ENCODE data around the gene CNPY3.
A peak's percentile ranks its signal among the peaks of the same experiment; 100 is the strongest.

CNPY3 gene

GRCh38 chr6:42978839-42979522 is 49.7 kb downstream of the CNPY3 start, which contains the start of gene PEX6:
TSS of gene PEX6 (minus strand) at chr6:42979181. CDS start at chr6:42979150, 31 bp downstream.
- peak; percentile 88 to 89 for DNase-seq (ENCODE audit: extremely low read depth in 1 of 2, low read depth in 1 of 2)

DNA sequence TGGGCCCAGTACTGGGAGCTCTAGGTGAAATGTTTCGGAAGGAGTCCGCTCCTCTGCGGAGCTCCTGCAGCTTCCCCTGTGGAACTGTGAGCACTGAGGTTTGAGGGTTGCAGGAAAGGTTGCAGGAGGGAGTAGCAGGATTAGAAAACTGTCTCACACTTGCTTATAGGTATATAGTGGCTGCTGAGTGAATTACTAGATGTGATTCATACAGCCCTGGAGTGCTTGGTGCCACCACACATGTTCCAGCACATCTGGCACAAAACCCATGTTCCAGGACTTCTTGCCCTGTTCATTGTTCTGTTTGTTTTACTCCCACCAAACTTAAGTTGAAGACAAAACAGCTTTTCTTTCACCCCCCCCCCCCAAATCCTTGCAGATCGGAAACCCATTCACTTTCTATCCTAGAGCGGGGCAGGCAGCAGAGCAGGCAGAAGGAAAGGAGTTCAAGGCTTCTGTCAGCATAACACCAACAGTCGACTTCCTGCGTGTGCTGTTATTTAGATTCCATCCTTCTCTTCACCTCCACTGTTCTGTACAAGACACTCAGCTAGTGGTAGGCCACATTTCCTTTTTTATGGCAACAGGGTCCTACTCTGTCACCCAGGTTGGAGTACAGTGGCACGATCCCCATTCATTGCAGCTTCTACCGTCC is 50.4 kb downstream of the CNPY3 start:
- DNase-seq (ENCODE audit: extremely low read depth in 1 of 2, low read depth in 1 of 2): no peak

DNA sequence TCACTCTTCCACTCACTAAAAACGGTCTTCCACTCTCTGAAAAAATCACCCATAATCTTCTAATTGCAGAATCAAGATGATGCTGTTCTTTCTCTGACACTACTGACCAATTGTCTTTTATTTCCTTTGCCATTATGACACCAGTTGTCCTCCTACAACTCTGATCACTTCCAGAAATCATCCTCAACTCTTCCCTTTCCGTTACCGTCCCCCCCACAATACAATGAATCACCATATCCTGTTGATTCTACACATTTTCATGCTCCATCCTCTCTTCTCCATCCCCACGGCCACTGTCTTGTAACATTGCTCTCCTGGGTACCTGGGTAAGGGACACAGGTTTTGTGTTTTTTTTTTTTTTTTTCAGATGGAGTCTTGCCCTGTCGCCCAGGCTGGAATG is 52.6 kb downstream of the CNPY3 start:
- DNase-seq (ENCODE audit: extremely low read depth in 1 of 2, low read depth in 1 of 2): no peak

DNA sequence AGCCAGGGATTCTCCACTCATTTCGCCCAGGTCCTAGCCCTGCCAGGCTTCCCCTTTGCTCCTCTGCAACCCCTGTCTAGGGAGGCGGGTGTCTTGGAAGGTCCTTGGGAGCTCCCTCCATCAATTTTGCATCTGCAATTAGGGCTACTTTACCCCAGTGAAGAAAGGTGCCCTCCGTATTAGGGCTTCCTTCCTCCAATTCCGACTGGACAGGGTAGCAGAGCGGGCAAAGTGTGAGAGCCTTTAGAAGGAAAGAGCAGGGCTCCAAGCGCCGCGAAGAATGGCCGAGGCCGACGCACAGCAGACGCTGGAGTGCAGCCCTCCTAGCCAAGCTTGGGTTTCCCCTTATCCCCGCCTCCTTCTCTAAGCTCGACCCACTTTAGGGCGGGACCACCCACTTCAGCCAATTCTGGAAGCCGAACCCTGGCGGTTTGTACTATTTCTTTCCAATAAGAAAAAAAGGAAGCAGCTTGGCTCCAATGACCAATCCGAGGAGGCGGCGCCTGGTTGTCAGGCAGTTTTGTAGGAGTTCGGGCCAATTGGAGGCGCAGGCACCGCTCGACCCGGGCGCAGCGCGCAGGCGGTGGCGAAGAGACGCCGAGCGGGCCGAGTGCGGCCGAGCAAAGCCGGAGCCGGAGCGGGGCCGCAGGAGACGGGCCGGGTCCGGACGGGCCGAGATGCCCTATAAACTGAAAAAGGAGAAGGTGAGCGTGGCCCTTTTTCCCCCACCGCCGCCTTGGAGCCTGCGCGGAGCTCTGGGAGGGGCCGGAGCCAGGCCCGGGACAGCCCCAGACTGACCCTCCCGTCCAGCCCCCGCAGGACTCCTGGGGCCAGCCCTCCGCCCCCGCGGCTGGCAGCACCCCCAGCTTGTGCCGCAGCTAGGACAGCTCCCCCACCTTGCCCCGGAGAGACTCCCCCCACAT is 55.0 kb downstream of the CNPY3 start, which contains the start of gene PPP2R5D:
PPP2R5D (plus strand) TSS at position 570 of the 923 bp plus-strand sequence; CDS start at position 678, 108 bp downstream.
- peak; percentile 92 to 97 for DNase-seq (ENCODE audit: extremely low read depth in 1 of 2, low read depth in 1 of 2)

DNA sequence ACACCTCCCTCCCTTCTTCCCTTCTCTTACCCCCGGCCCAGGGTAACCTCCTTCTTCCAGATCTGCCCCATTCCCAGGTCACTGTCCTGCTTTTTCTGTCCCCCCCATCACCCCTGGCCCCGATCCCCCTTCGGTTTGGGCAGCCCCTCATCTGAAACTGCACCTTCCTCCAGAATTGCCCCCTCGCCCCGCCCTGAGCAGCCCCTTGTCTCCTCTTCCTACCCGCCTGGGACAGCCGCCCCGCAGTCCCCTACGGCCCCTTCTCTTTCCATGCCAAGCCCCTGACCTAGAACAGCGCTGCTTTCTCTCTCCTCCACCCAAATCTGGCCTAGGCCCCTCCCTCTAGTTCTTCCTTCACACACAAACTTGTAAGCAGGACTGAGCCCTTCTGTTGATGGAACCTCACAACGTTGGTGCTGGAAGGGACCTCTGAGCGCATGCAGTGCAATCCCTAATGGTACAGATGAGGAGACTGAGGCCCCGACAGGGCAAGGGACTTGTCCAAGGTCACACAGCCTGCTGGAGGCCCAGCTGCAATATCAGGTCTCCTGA is 55.7 kb downstream of the CNPY3 start:
- no peak for DNase-seq (ENCODE audit: extremely low read depth in 1 of 2, low read depth in 1 of 2)

DNA sequence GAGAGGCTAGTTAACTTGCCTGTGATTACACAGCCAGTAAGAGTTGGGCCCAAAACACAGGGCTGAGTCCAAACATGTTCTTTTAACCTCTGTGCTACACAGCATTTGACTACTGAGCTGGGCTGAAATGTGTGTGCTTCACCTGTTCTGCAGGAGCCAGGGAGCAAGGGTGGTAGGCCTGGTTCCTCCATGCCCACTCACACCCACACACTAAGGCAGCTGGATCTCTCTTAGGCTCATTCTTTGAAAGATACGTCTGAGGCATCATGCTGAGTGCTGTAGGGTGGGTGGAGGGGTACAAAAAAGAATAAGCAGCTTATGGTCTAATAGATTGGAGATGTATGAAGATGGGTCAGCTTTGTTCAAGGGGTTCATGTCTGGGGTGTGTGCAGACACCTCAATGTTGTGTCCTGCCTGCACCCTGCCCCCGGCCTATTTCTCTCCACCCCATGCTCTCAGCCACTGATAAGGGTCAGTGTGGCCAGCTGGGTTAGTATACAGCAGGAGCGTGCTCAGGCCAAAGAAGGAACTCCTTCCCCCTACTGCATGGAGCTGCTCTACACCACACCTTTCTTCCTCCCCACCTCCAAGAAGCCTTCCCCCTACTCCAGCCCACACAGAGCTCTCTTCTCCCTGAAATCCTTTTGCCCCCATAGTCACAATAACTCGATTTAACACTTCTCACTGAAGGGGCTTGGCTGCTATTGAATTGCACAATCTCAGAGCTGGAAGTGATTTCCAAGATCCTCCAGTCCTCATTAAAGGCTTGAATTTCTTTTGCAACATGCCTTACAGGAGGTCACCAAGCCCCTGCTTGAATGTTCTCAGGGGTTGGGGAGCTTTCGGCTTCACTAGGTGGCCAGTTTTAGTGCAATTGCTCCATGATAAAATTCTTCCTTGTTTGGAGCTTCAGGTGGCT is 58.5 kb downstream of the CNPY3 start:
- no peak for DNase-seq (ENCODE audit: extremely low read depth in 1 of 2, low read depth in 1 of 2)

DNA sequence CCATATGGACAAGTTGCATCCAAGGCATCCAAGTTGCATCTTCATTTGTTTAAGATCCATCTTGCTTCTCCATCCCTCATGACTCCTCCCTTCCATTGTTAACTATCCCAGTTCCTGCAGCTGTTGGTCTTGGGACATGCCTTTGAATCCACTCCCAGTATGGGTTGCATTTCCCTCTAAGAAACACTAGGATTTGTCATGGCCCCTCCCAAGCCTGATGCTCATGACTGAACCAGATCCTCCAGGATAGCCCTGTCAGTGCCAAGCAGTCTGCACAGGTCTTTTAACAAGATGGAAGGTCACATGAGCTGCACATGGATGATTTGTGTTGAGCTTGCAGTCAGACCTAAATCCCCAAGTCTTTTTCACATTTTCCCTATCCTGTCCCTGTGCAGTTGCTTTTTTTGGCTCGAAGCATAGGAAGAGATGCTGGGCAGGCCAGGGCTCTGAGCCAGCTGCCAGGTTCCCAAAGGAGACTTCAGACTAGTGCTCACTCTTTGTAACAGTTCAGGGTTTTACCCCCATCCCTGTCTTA is 59.3 kb downstream of the CNPY3 start:
- DNase-seq (ENCODE audit: extremely low read depth in 1 of 2, low read depth in 1 of 2): no peak

Measured in stimulated activated CD8-positive, alpha-beta memory T cell treated with anti-CD3 and anti-CD28 coated beads, Interleukin-7, amount 100 ng/mL, for 48 hours (primary cell).